K562 (cell line): ENCODE data around the gene CPA2. TPM values are rescaled to one million over a fixed set of nuclear protein-coding genes. Genes with fewer than 3 reads are reported as not detected.

Source experiments
- ATF3 ChIP-seq, 2 experiments: fragments of 450-650 bp in 1 of 2; sonication (generic) in 1 of 2; formaldehyde crosslinking in 1 of 2; IDR thresholded peaks in 1 of 2; conservative IDR thresholded peaks in 1 of 2; 2 replicates each; pipeline versions ENCODE4 v1.6.1 to v1.8.1; 2016 to 2023; ENCODE audit warnings: mild to moderate bottlenecking in 2 of 2, moderate library complexity in 2 of 2, inconsistent platforms in 1 of 2, missing genetic modification reagents in 1 of 2
- FOS ChIP-seq: IDR thresholded peaks from 3 replicates; pipeline ENCODE4 v1.6.1; 2011; ENCODE audit not compliant: insufficient read length; ENCODE audit errors: extremely low read depth
- RCOR1 ChIP-seq, 2 experiments: IDR thresholded peaks; 2 replicates each; pipeline ENCODE4 v1.6.1; 2012; ENCODE audit warnings: low read depth in 2 of 2, low read length in 2 of 2, borderline replicate concordance in 1 of 2, improper control_type of control experiment in 1 of 2
- TCF3 ChIP-seq: sonication (generic); formaldehyde crosslinking; IDR thresholded peaks from 2 replicates; pipeline ENCODE4 v1.4.0; 2020; ENCODE audit warnings: mild to moderate bottlenecking, missing genetic modification reagents
- TRIM24 ChIP-seq, 2 experiments: fragments of 450-650 bp; IDR thresholded peaks; 2 replicates each; pipeline ENCODE4 v1.6.1; 2016
- ZBTB1 ChIP-seq: sonication (generic); formaldehyde crosslinking; IDR thresholded peaks from 2 replicates; pipeline ENCODE4 v1.8.1; 2023; ENCODE audit warnings: missing genetic modification reagents, low read depth, mild to moderate bottlenecking, borderline replicate concordance
- ZBTB9 ChIP-seq: fragments of 450-650 bp; formaldehyde crosslinking; IDR thresholded peaks from 2 replicates; pipeline ENCODE4 v1.4.0; 2020; ENCODE audit warnings: mild to moderate bottlenecking, moderate library complexity
- ZNF445 ChIP-seq: fragments of 250-450 bp; sonication (Bioruptor Pico); IDR thresholded peaks from 2 replicates; pipeline ENCODE4 v1.4.0; 2020; ENCODE audit warnings: low read depth, mild to moderate bottlenecking, moderate library complexity
- ZNF57 ChIP-seq: fragments of 450-650 bp; formaldehyde crosslinking; IDR thresholded peaks from 2 replicates; pipeline ENCODE4 v1.4.0; 2020; ENCODE audit warnings: mild to moderate bottlenecking, moderate library complexity
- ZNF778 ChIP-seq: fragments of 450-650 bp; formaldehyde crosslinking; IDR thresholded peaks from 2 replicates; pipeline ENCODE4 v1.4.0; 2020; ENCODE audit warnings: mild to moderate bottlenecking, moderate library complexity
- polyA plus RNA-seq, 8 experiments: library from polyadenylated mRNA; depleted of rRNA in 4 of 8; stranded (reverse) in 5 of 8; unstranded in 3 of 8; fragments of >200 nt; fragmentation: Nextera tagmentation in 2 of 8; fragmentation: Illumina TruSeq in 1 of 8; extraction: Ambion mirVana in 2 of 8; extraction: Trizol in 1 of 8; gene quantifications; 2 replicates each; pipeline versions ENCODE4 v1.2.1 to v1.2.3, GENCODE V29; 2011 to 2014; ENCODE audit warnings: inconsistent platforms in 1 of 8, missing spikeins in 1 of 8
- total RNA-seq, 7 experiments: library from RNA; depleted of rRNA in 6 of 7; stranded (reverse); fragments of >200 nt in 6 of 7; fragmentation: Illumina TruSeq in 2 of 7; extraction: Trizol in 2 of 7; gene quantifications; 2 replicates each; pipeline versions ENCODE4 v1.2.1 to v1.2.3, GENCODE V29; 2011 to 2021; ENCODE audit warnings: low replicate concordance in 1 of 7
- TF ChIP-seq, protein P1 (sequence below): fragments of 250-450 bp; sonication (Bioruptor Pico); IDR thresholded peaks from 2 replicates; pipeline ENCODE4 v1.5.0; 2021; ENCODE audit warnings: mild to moderate bottlenecking, moderate library complexity
- TF ChIP-seq, protein P2 (sequence below): fragments of 450-650 bp; IDR thresholded peaks from 2 replicates; pipeline ENCODE4 v1.6.1; 2017; ENCODE audit warnings: antibody characterized with exemption
- TF ChIP-seq, protein P3 (sequence below): sonication (generic); formaldehyde crosslinking; IDR thresholded peaks from 2 replicates; pipeline ENCODE4 v1.8.1; 2023; ENCODE audit warnings: mild to moderate bottlenecking, missing genetic modification reagents

CPA2 gene
- total and polyA plus RNA-seq, 9 of the 15 experiments (the other 6 are each of a cell fraction or from before 2014, with no cell fraction given), result 0.04 to 0.84 (median 0.09) TPM; not detected in 4

GRCh38 chr7:130242198-130243014 lies 24.3 kb upstream of the CPA2 start (continued):
- TF ChIP-seq, protein P1, sequence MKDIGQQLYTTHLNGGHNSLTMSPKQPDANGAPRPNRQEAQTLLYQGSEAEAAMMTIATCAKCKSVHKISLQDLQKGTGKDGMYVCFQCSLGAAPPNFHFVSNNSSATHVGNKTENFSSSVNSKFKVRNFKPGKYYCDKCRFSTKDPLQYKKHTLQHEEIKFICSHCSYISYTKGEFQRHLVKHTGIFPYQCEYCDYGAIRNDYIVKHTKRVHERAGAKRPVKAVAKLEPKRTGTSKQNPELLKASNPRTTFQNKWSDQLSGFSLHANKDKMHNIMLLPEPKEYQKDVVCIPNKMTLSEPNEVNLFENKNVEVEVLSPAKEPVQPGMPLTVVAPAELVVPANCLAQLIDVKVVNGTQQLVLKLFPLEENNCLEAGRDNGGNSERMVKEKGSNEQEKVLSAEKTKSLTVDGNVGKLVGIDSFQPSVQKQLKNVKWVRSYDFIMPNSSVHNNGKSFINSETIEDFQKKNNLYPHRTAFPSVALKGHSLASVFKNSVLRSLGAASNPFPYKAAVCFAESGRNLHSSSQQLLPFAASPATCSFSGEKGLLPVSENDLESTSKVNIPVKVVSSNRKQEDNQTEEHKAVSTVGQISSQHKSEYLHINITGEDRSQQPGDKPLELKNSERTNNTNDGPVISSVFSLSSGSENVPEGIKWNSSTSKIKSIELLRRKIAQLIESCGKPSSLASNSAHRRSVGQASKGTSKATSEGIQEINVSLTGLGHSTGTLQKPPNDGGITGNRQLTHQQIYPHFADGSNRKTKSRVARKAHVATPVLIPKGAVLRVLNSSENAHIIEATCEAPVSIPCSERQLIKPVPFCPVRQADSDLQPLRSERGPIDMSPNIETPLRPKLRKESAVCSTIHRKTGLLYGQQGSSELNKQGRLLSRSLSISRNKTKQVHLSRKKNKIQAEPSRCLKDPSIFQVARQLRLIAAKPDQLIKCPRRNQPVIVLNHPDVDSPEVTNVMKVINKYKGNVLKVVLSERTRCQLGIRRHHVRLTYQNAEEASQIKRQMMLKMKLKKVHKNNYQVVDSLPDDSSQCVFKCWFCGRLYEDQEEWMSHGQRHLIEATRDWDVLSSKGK (CRISPR knock-in tag), result no peak
- no peak for TF ChIP-seq ZNF778 (CRISPR knock-in tag)
- TF ChIP-seq, protein P2, sequence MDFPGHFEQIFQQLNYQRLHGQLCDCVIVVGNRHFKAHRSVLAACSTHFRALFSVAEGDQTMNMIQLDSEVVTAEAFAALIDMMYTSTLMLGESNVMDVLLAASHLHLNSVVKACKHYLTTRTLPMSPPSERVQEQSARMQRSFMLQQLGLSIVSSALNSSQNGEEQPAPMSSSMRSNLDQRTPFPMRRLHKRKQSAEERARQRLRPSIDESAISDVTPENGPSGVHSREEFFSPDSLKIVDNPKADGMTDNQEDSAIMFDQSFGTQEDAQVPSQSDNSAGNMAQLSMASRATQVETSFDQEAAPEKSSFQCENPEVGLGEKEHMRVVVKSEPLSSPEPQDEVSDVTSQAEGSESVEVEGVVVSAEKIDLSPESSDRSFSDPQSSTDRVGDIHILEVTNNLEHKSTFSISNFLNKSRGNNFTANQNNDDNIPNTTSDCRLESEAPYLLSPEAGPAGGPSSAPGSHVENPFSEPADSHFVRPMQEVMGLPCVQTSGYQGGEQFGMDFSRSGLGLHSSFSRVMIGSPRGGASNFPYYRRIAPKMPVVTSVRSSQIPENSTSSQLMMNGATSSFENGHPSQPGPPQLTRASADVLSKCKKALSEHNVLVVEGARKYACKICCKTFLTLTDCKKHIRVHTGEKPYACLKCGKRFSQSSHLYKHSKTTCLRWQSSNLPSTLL, result no peak
- TF ChIP-seq TCF3 (CRISPR knock-in tag), result peak; percentile 59
- TF ChIP-seq ZBTB1 (CRISPR knock-in tag), result no peak
- TF ChIP-seq ZNF57 (CRISPR knock-in tag), result no peak
- peak; percentile 61; the same call in 1 of the 2 replicates for TF ChIP-seq ZBTB9 (CRISPR knock-in tag)
- TF ChIP-seq TRIM24 (IDR thresholded peaks at IDR 0.05), result peak; percentile 27 to 78; a peak in 2 of 4 replicates
- TF ChIP-seq, protein P3, sequence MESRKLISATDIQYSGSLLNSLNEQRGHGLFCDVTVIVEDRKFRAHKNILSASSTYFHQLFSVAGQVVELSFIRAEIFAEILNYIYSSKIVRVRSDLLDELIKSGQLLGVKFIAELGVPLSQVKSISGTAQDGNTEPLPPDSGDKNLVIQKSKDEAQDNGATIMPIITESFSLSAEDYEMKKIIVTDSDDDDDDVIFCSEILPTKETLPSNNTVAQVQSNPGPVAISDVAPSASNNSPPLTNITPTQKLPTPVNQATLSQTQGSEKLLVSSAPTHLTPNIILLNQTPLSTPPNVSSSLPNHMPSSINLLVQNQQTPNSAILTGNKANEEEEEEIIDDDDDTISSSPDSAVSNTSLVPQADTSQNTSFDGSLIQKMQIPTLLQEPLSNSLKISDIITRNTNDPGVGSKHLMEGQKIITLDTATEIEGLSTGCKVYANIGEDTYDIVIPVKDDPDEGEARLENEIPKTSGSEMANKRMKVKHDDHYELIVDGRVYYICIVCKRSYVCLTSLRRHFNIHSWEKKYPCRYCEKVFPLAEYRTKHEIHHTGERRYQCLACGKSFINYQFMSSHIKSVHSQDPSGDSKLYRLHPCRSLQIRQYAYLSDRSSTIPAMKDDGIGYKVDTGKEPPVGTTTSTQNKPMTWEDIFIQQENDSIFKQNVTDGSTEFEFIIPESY, result peak; percentile 46; the same call in 1 of the 2 replicates
- TF ChIP-seq FOS, result peak; percentile 39
- TF ChIP-seq RCOR1 (IDR thresholded peaks at IDR 0.05; ENCODE audit: borderline replicate concordance in 1 of 2, low read depth in 2 of 2, low read length in 2 of 2), result peak in 1 of 2 experiments; percentile 65; a peak in 2 of 4 replicates
- TF ChIP-seq ZNF445 (CRISPR knock-in tag), result no peak
- peak; percentile 94 for TF ChIP-seq ATF3 (IDR thresholded peaks at IDR 0.05)
- peak; percentile 72; the same call in 1 of the 2 replicates for TF ChIP-seq ATF3 (CRISPR knock-in tag; conservative IDR thresholded peaks at IDR 0.05)
